SK-N-SH (cell line): ENCODE data around the gene DNASE2. TPM values are rescaled to one million over a fixed set of nuclear protein-coding genes. Genes with fewer than 3 reads are reported as not detected.

Source experiments
- CTCF ChIA-PET: fragments of 300-600, 350-600 bp; formaldehyde crosslinking; extraction: SDS; loops from one replicate; lab custom pipeline; 2021; lab: Yijun Ruan, JAX
- POLR2A ChIA-PET: fragments of 350-600 bp; sonication (Branson Sonifier 250); formaldehyde crosslinking; extraction: SDS; loops from one replicate; lab custom pipeline; 2020; ENCODE audit warnings: antibody characterized with exemption, inconsistent platforms; lab: Yijun Ruan, JAX
- DNase-seq: peaks from one replicate; pipeline ENCODE4 v3.0.0; 2012
- H2AFZ ChIP-seq: fragments of 200-600 bp; sonication (generic); 2 replicates; pipeline ENCODE4 v1.8.1; 2016; ENCODE audit warnings: antibody characterized with exemption, mild to moderate bottlenecking, low read depth
- H3F3A ChIP-seq: fragments of 200-600 bp; sonication (generic); replicated peaks from 2 replicates; pipeline ENCODE3; 2016; ENCODE audit warnings: antibody characterized with exemption, mild to moderate bottlenecking; ENCODE audit not compliant: insufficient read depth
- H3K27ac ChIP-seq, 2 experiments: fragments of 200-500 bp in 1 of 2; fragments of 200-600 bp in 1 of 2; sonication (Bioruptor generic) in 1 of 2; sonication (generic), shearing (Covaris generic) in 1 of 2; 2 replicates each; pipeline versions ENCODE4 v1.5.1 to v1.6.1; 2014 to 2016; ENCODE audit warnings: low read depth in 2 of 2, inconsistent platforms in 1 of 2, low read length in 1 of 2, mild to moderate bottlenecking in 1 of 2, mixed read lengths in 1 of 2
- H3K27me3 ChIP-seq: fragments of 200-600 bp; sonication (generic), shearing (Covaris generic); 2 replicates; pipeline ENCODE4 v1.6.1; 2016; ENCODE audit warnings: mixed run types; ENCODE audit not compliant: insufficient read depth
- H3K36me3 ChIP-seq, 2 experiments: fragments of 200-500 bp in 1 of 2; fragments of 200-600 bp in 1 of 2; sonication (Bioruptor generic) in 1 of 2; sonication (generic) in 1 of 2; replicated peaks in 1 of 2; 2 replicates each; pipeline versions ENCODE3 to v1.5.1; 2014 to 2016; ENCODE audit warnings: low read length in 1 of 2, mild to moderate bottlenecking in 1 of 2; ENCODE audit not compliant: insufficient read depth in 2 of 2, control insufficient read depth in 1 of 2
- H3K4me1 ChIP-seq, 2 experiments: fragments of 200-500 bp in 1 of 2; fragments of 200-600 bp in 1 of 2; sonication (Bioruptor generic) in 1 of 2; sonication (generic), shearing (Covaris generic) in 1 of 2; 2 replicates each; pipeline versions ENCODE4 v1.5.1 to v1.6.1; 2014 to 2016; ENCODE audit warnings: low read depth in 1 of 2, low read length in 1 of 2, mixed run types in 1 of 2; ENCODE audit not compliant: insufficient read depth in 2 of 2, control insufficient read depth in 1 of 2
- H3K4me2 ChIP-seq: fragments of 200-600 bp; sonication (generic), shearing (Covaris generic); 2 replicates; pipeline ENCODE4 v1.6.1; 2017; ENCODE audit warnings: mixed run types
- H3K4me3 ChIP-seq, 2 experiments: fragments of 200-500 bp in 1 of 2; fragments of 200-600 bp in 1 of 2; sonication (Bioruptor generic) in 1 of 2; sonication (generic), shearing (Covaris generic) in 1 of 2; 2 replicates each; pipeline versions ENCODE4 v1.5.1 to v1.8.1; 2014 to 2016; ENCODE audit warnings: low read depth in 2 of 2, inconsistent platforms in 1 of 2, low read length in 1 of 2, mild to moderate bottlenecking in 1 of 2, mixed read lengths in 1 of 2, moderate library complexity in 1 of 2
- H3K79me2 ChIP-seq: fragments of 200-600 bp; sonication (generic); 2 replicates; pipeline ENCODE4 v1.8.1; 2017; ENCODE audit warnings: mild to moderate bottlenecking; ENCODE audit not compliant: insufficient read depth
- H3K9ac ChIP-seq: fragments of 200-600 bp; sonication (generic); 2 replicates; pipeline ENCODE4 v1.6.1; 2017; ENCODE audit warnings: mixed run types
- H3K9me2 ChIP-seq: fragments of 200-600 bp; sonication (generic); 2 replicates; pipeline ENCODE4 v1.6.1; 2017; ENCODE audit warnings: mixed run types
- H3K9me3 ChIP-seq: fragments of 200-600 bp; sonication (generic); 2 replicates; pipeline ENCODE4 v1.6.1; 2017; ENCODE audit warnings: mixed run types, mild to moderate bottlenecking, moderate library complexity
- H4K20me1 ChIP-seq: fragments of 200-600 bp; sonication (generic); 2 replicates; pipeline ENCODE4 v1.6.1; 2017; ENCODE audit warnings: mild to moderate bottlenecking, mixed run types; ENCODE audit not compliant: insufficient read depth
- CTCF ChIP-seq: fragments of 200-600 bp; sonication (generic); IDR thresholded peaks from 2 replicates; pipeline ENCODE4 v1.6.1; 2017; ENCODE audit warnings: antibody characterized with exemption, mild to moderate bottlenecking, moderate library complexity
- ELF1 ChIP-seq: IDR thresholded peaks from 2 replicates; pipeline ENCODE4 v1.4.0; 2012
- EZH2phosphoT487 ChIP-seq: fragments of 200-600 bp; sonication (generic); IDR thresholded peaks from 2 replicates; pipeline ENCODE4 v1.6.1; 2017; ENCODE audit warnings: low read depth, mixed run types, mild to moderate bottlenecking, antibody characterized with exemption, moderate library complexity, borderline replicate concordance
- FOXJ3 ChIP-seq: sonication (generic); formaldehyde crosslinking; IDR thresholded peaks from 2 replicates; pipeline ENCODE4 v1.5.1; 2020; ENCODE audit warnings: mild to moderate bottlenecking, missing genetic modification reagents
- FOXM1 ChIP-seq: IDR thresholded peaks from 2 replicates; pipeline ENCODE4 v1.4.0; 2012; ENCODE audit warnings: low read depth, mild to moderate bottlenecking
- GATA2 ChIP-seq: sonication (generic); formaldehyde crosslinking; IDR thresholded peaks from 2 replicates; pipeline ENCODE4 v1.5.0; 2020; ENCODE audit warnings: mild to moderate bottlenecking, missing genetic modification reagents
- JUND ChIP-seq: IDR thresholded peaks from 2 replicates; pipeline ENCODE4 v1.4.0; 2012
- MXI1 ChIP-seq: IDR thresholded peaks from 2 replicates; pipeline ENCODE4 v1.6.1; 2012; ENCODE audit warnings: mild to moderate bottlenecking, low read depth, low read length, improper control_type of control experiment
- NRF1 ChIP-seq: IDR thresholded peaks from 2 replicates; pipeline ENCODE4 v1.6.1; 2012; ENCODE audit warnings: low read depth, mild to moderate bottlenecking, low read length
- RCOR1 ChIP-seq: fragments of 150-350 bp; IDR thresholded peaks from 2 replicates; pipeline ENCODE4 v1.6.1; 2017; ENCODE audit warnings: antibody characterized with exemption, low read length
- REST ChIP-seq: IDR thresholded peaks from 2 replicates; pipeline ENCODE4 v1.6.1; 2012; ENCODE audit warnings: mild to moderate bottlenecking, low read depth, low read length, moderate library complexity
- RFX5 ChIP-seq: IDR thresholded peaks from 2 replicates; pipeline ENCODE4 v1.6.1; 2012; ENCODE audit warnings: mild to moderate bottlenecking, improper control_type of control experiment, low read length
- SIN3A ChIP-seq: IDR thresholded peaks from 2 replicates; pipeline ENCODE4 v1.6.1; 2012; ENCODE audit warnings: low read depth, mild to moderate bottlenecking, low read length, moderate library complexity, borderline replicate concordance
- TCF12 ChIP-seq: IDR thresholded peaks from 2 replicates; pipeline ENCODE4 v1.4.0; 2012
- TEAD4 ChIP-seq: IDR thresholded peaks from 2 replicates; pipeline ENCODE4 v1.4.0; 2012; ENCODE audit warnings: mild to moderate bottlenecking, borderline replicate concordance; ENCODE audit not compliant: insufficient read depth
- USF1 ChIP-seq: IDR thresholded peaks from 2 replicates; pipeline ENCODE4 v1.4.0; 2012; ENCODE audit warnings: low read depth, borderline replicate concordance
- YY1 ChIP-seq: IDR thresholded peaks from 2 replicates; pipeline ENCODE4 v1.4.0; 2012; ENCODE audit warnings: low read depth, mild to moderate bottlenecking
- ZBTB33 ChIP-seq: IDR thresholded peaks from 2 replicates; pipeline ENCODE4 v1.4.0; 2012; ENCODE audit warnings: low read depth, borderline replicate concordance
- WGBS: methylation state at CpG from one replicate; pipeline ENCODE4 v1.1.6; 2017; ENCODE audit warnings: low lambda C conversion rate; 5-methylcytosine and 5-hydroxymethylcytosine counted together
- polyA plus RNA-seq, 3 experiments: library from polyadenylated mRNA; depleted of rRNA; stranded (reverse); fragments of >200 nt; gene quantifications; 2 replicates each; pipeline ENCODE4 v1.2.3, GENCODE V29; 2012

The DNASE2 gene
- polyA plus RNA-seq, 1 of the 3 experiments (the other 2 are of a cell fraction): 29.8 TPM

- TF ChIP-seq GATA2: no peak
- no peak for TF ChIP-seq TCF12
- TF ChIP-seq NRF1: no peak
- TF ChIP-seq ELF1: no peak
- no peak for TF ChIP-seq EZH2phosphoT487
- no peak for TF ChIP-seq YY1
- TF ChIP-seq JUND: no peak
- TF ChIP-seq FOXM1: no peak
- H3K36me3 ChIP-seq: peaks cover 5 to 23% of the 10 kb centered on the region in 2 experiments
- H3K9ac ChIP-seq: no peak overlapping the region
- peaks cover 6% of the 10 kb centered on the region in 2 experiments; a peak in 2 of 4 replicates for H3K4me1 ChIP-seq
- H3K27ac ChIP-seq: no peak overlapping the region
- H3K4me2 ChIP-seq: no peak overlapping the region
- no peaks in the 10 kb centered on the region for H3K9me3 ChIP-seq
- H3F3A ChIP-seq: peaks cover 4% of the 10 kb centered on the region
- ChIA-PET CTCF (no interaction called here), POLR2A (interaction anchor here (1.8 kb wide), 1 partner anchor 16 kb away, joined by 5 read pairs; no protein-coding TSS in a partner anchor)
- H4K20me1 ChIP-seq: no peaks in the 10 kb centered on the region
- WGBS: 94% methylated on average over 11 of the region's 17 CpGs
- no peak overlapping the region for H2AFZ ChIP-seq
- no peaks in the 10 kb centered on the region for H3K27me3 ChIP-seq
- H3K9me2 ChIP-seq: no peaks in the 10 kb centered on the region
- DNase-seq: no peak
- peaks cover 9% of the 10 kb centered on the region for H3K79me2 ChIP-seq
- no peak overlapping the region for H3K4me3 ChIP-seq
These were observed 15.2 kb upstream of the DNASE2 start for GRCh38 chr19:12896460-12896859.

- POLR2A ChIA-PET: no interaction called here
These were observed 12.3 kb upstream of the DNASE2 start for GRCh38 chr19:12893582-12893981.

More at GRCh38 chr19:12893582-12893981, 12.3 kb upstream of the DNASE2 start:
- H3F3A ChIP-seq: peaks cover 4% of the 10 kb centered on the region
- H4K20me1 ChIP-seq: no peaks in the 10 kb centered on the region
- no peak for DNase-seq
- no peaks in the 10 kb centered on the region for H3K9me3 ChIP-seq
- H3K36me3 ChIP-seq: peaks cover 5 to 23% of the 10 kb centered on the region in 2 experiments
- H3K27me3 ChIP-seq: no peaks in the 10 kb centered on the region
- no peak overlapping the region for H3K9ac ChIP-seq
- peaks cover 13% of the 10 kb centered on the region for H3K79me2 ChIP-seq
- no peak overlapping the region for H3K27ac ChIP-seq
- TF ChIP-seq FOXJ3 (no peak), FOXM1 (no peak), RFX5 (no peak), SIN3A (no peak), USF1 (no peak), RCOR1 (no peak), TEAD4 (no peak), ZBTB33 (no peak), REST (no peak), MXI1 (no peak), CTCF (no peak)
- H2AFZ ChIP-seq: no peak overlapping the region
- H3K4me1 ChIP-seq: peaks cover 6 to 8% of the 10 kb centered on the region in 2 experiments; a peak in 2 of 4 replicates
- CTCF ChIA-PET: interaction anchor here (0.7 kb wide), 1 partner anchor 72 kb away, joined by 3 read pairs; no protein-coding TSS in a partner anchor
- H3K4me3 ChIP-seq: no peak overlapping the region
- no peaks in the 10 kb centered on the region for H3K9me2 ChIP-seq
- WGBS: 81% methylated on average over 4 of the region's 5 CpGs
- no peak overlapping the region for H3K4me2 ChIP-seq
